K562 (cell line): ENCODE measurements around the gene ADGRL3. TPM values are rescaled to one million over a fixed set of nuclear protein-coding genes. Genes with fewer than 3 reads are reported as not detected.

Experiments used
- ATAC-seq: fragments of 200-7000 bp; cut with Tn5 transposase; 3 replicates; pipeline ENCODE4 v1.9.1; 2020; ENCODE audit warnings: moderate library complexity
- BruUV-seq: library from RNA; stranded (reverse); fragments of 400-500 nt; replicated peaks from 2 replicates; lab custom pipeline; 2021; lab: Mats Ljungman, UMichigan
- CTCF ChIA-PET: fragments of 300-600 bp; formaldehyde crosslinking; extraction: SDS; loops from one replicate; lab custom pipeline; 2021; ENCODE audit warnings: low intra/inter-chr PET ratio; lab: Yijun Ruan, JAX
- POLR2A ChIA-PET: fragments of 300-600, 350-650 bp; sonication (Branson Sonifier 250); formaldehyde crosslinking; extraction: SDS; loops from one replicate; lab custom pipeline; 2021; ENCODE audit warnings: antibody characterized with exemption, inconsistent platforms; lab: Yijun Ruan, JAX
- DNase-seq, 4 experiments: peaks; one replicate each; pipeline versions ENCODE4 v3.0.0 to v3.0.0-alpha.2; 2011 to 2018; ENCODE audit warnings: low spot score in 3 of 4, mixed read lengths in 3 of 4; ENCODE audit errors: extremely low read depth in 1 of 4
- FAIRE-seq: peaks from 2 replicates; lab custom pipeline; 2011; peaks lifted over from hg19 to GRCh38; lab: Jason Lieb, UNC
- H2AFZ ChIP-seq: 2 replicates; pipeline ENCODE4 v1.6.0; 2011; ENCODE audit warnings: low read depth, low read length, control low read depth, inconsistent platforms
- H3K27ac ChIP-seq: fragments of 200-600 bp; 3 replicates; pipeline ENCODE4 v1.8.0; 2011; ENCODE audit warnings: low read depth, mild to moderate bottlenecking, control low read depth, inconsistent platforms, low read length, moderate library complexity, mixed read lengths; ENCODE audit errors: extremely low read depth
- H3K27me3 ChIP-seq, 2 experiments: fragments of 300-600 bp in 1 of 2; 2 replicates in 1 of 2; 3 replicates in 1 of 2; pipeline versions ENCODE4 v1.6.0 to v1.8.0; 2011; ENCODE audit warnings: inconsistent platforms in 2 of 2, low read length in 2 of 2, mild to moderate bottlenecking in 1 of 2, mixed read lengths in 1 of 2, moderate library complexity in 1 of 2; ENCODE audit not compliant: control insufficient read depth in 2 of 2, insufficient read depth in 2 of 2
- H3K36me3 ChIP-seq: fragments of 300-600 bp; 3 replicates; pipeline ENCODE4 v1.8.0; 2011; ENCODE audit warnings: mild to moderate bottlenecking, low read length, inconsistent platforms; ENCODE audit not compliant: control insufficient read depth, insufficient read depth
- H3K4me1 ChIP-seq, 2 experiments: fragments of 200-600 bp in 1 of 2; replicated peaks in 1 of 2; 2 replicates in 1 of 2; 3 replicates in 1 of 2; pipeline versions ENCODE4 v1.5.1 to v1.8.0; 2011; ENCODE audit warnings: inconsistent platforms in 2 of 2, low read length in 2 of 2, mild to moderate bottlenecking in 1 of 2, mixed read lengths in 1 of 2, moderate library complexity in 1 of 2; ENCODE audit not compliant: control insufficient read depth in 2 of 2, insufficient read depth in 2 of 2
- H3K4me2 ChIP-seq: 2 replicates; pipeline ENCODE4 v1.6.1; 2011; ENCODE audit warnings: low read length, control low read depth, inconsistent platforms, mixed read lengths; ENCODE audit not compliant: insufficient read depth
- H3K4me3 ChIP-seq: fragments of 200-600 bp; sonication (generic), shearing (Covaris generic); 2 replicates; pipeline ENCODE4 v1.5.1; 2016; ENCODE audit warnings: control low read depth, inconsistent platforms
- H3K79me2 ChIP-seq: fragments of 200-600 bp; 3 replicates; pipeline ENCODE4 v1.8.0; 2011; ENCODE audit warnings: low read length, inconsistent platforms; ENCODE audit not compliant: control insufficient read depth, insufficient read depth
- H3K9ac ChIP-seq, 2 experiments: 2 replicates each; pipeline versions ENCODE4 v1.6.0 to v1.6.1; 2011; ENCODE audit warnings: low read depth in 2 of 2, low read length in 2 of 2, control low read depth in 1 of 2, inconsistent platforms in 1 of 2, mild to moderate bottlenecking in 1 of 2, mixed read lengths in 1 of 2; ENCODE audit not compliant: insufficient read depth in 1 of 2
- H3K9me1 ChIP-seq: one replicate; pipeline ENCODE4 v1.6.0; 2011; ENCODE audit warnings: inconsistent platforms, mild to moderate bottlenecking, low read length, moderate library complexity; ENCODE audit not compliant: control insufficient read depth, insufficient read depth
- H3K9me3 ChIP-seq: replicated peaks from 2 replicates; pipeline ENCODE4 v1.5.1; 2011; ENCODE audit warnings: low read depth, low read length, inconsistent platforms; ENCODE audit not compliant: control insufficient read depth, insufficient read depth
- H4K20me1 ChIP-seq: replicated peaks from 2 replicates; pipeline ENCODE4 v1.6.1; 2011; ENCODE audit warnings: low read length, inconsistent platforms, mixed read lengths; ENCODE audit not compliant: control insufficient read depth, insufficient read depth
- MEIS2 ChIP-seq: fragments of 450-650 bp; IDR thresholded peaks from 2 replicates; pipeline ENCODE4 v1.6.1; 2014; ENCODE audit warnings: mild to moderate bottlenecking; ENCODE audit not compliant: partially characterized antibody
- NBN ChIP-seq: fragments of 450-650 bp; IDR thresholded peaks from 2 replicates; pipeline ENCODE4 v1.6.1; 2016; ENCODE audit warnings: low read depth, mild to moderate bottlenecking
- NCOA1 ChIP-seq: fragments of 450-650 bp; IDR thresholded peaks from 2 replicates; pipeline ENCODE4 v1.6.1; 2016; ENCODE audit warnings: low read depth
- NCOA4 ChIP-seq: fragments of 450-650 bp; IDR thresholded peaks from 2 replicates; pipeline ENCODE4 v1.6.1; 2018; ENCODE audit warnings: mild to moderate bottlenecking; ENCODE audit not compliant: partially characterized antibody
- RFX1 ChIP-seq: fragments of 450-650 bp; IDR thresholded peaks from 2 replicates; pipeline ENCODE4 v1.6.1; 2016; ENCODE audit warnings: mild to moderate bottlenecking, moderate library complexity
- TARDBP ChIP-seq: fragments of 450-650 bp; IDR thresholded peaks from 2 replicates; pipeline ENCODE4 v1.6.1; 2016
- ZNF143 ChIP-seq: sonication (generic); formaldehyde crosslinking; IDR thresholded peaks from 2 replicates; pipeline ENCODE4 v1.9.0; 2022; ENCODE audit warnings: mild to moderate bottlenecking, missing genetic modification reagents
- ZNF644 ChIP-seq: fragments of 200-800 bp; sonication (Bioruptor generic); IDR thresholded peaks from 2 replicates; pipeline ENCODE4 v1.6.1; 2016; ENCODE audit warnings: low read depth, missing genetic modification characterization, missing compliant biosample characterization
- ZNF77 ChIP-seq: fragments of 250-450 bp; sonication (Bioruptor Pico); IDR thresholded peaks from 2 replicates; pipeline ENCODE4 v1.5.0; 2020
- WGBS: fragments of 100-300 bp; shearing (Covaris generic); methylation state at CpG from one replicate; pipeline ENCODE4 v1.1.6; 2016; ENCODE audit warnings: low coverage, mixed read lengths; ENCODE audit not compliant: insufficient coverage; ENCODE audit errors: missing lambda C conversion rate; 5-methylcytosine and 5-hydroxymethylcytosine counted together
- in situ Hi-C: fragments of 300-500 bp; cut with MboI; formaldehyde crosslinking; loops from 4 replicates; pipeline ENCODE4 v1.15.0; 2018; ENCODE audit warnings: inconsistent platforms, mixed read lengths
- intact Hi-C: fragments of 100-400 bp; cut with micrococcal nuclease; formaldehyde crosslinking; loops from 2 replicates; pipeline ENCODE4 v1.14.2; 2022
- polyA plus RNA-seq, 8 experiments: library from polyadenylated mRNA; depleted of rRNA in 4 of 8; stranded (reverse) in 5 of 8; unstranded in 3 of 8; fragments of >200 nt; fragmentation: Nextera tagmentation in 2 of 8; fragmentation: Illumina TruSeq in 1 of 8; extraction: Ambion mirVana in 2 of 8; extraction: Trizol in 1 of 8; gene quantifications; 2 replicates each; pipeline versions ENCODE4 v1.2.1 to v1.2.3, GENCODE V29; 2011 to 2014; ENCODE audit warnings: inconsistent platforms in 1 of 8, missing spikeins in 1 of 8
- total RNA-seq, 7 experiments: library from RNA; depleted of rRNA in 6 of 7; stranded (reverse); fragments of >200 nt in 6 of 7; fragmentation: Illumina TruSeq in 2 of 7; extraction: Trizol in 2 of 7; gene quantifications; 2 replicates each; pipeline versions ENCODE4 v1.2.1 to v1.2.3, GENCODE V29; 2011 to 2021; ENCODE audit warnings: low replicate concordance in 1 of 7

The ADGRL3 gene
- total and polyA plus RNA-seq, 9 of the 15 experiments (the other 6 are each of a cell fraction or from before 2014, with no cell fraction given) = 0.03 to 0.14 (median 0.04) TPM; not detected in 2

GRCh38 chr4:61521451-61521850, 321.3 kb downstream of the ADGRL3 start:
- no peaks in the 10 kb centered on the region for H3K4me1 ChIP-seq
- no peaks in the 10 kb centered on the region for H4K20me1 ChIP-seq
- 0% methylated on average over 1 of the region's 1 CpG for WGBS
- no peak for TF ChIP-seq NBN
- no peak for TF ChIP-seq NCOA4
- TF ChIP-seq TARDBP = no peak
- TF ChIP-seq, all 486 proteins: peak for 0
- intact Hi-C loops = no loop called here
- no peak for ATAC-seq
- ChIA-PET CTCF (no interaction called here), POLR2A (no interaction called here)
- no peaks in the 10 kb centered on the region for H3K36me3 ChIP-seq
- BruUV-seq = no TSS peak
- peaks cover 2% of the 10 kb centered on the region; the same call in 1 of the 2 replicates for H3K9me3 ChIP-seq
- no peak overlapping the region for H3K27ac ChIP-seq
- FAIRE-seq = no peak
- DNase-seq = no peak
- no peaks in the 10 kb centered on the region for H3K9me1 ChIP-seq
- H3K4me2 ChIP-seq = no peak overlapping the region
- H2AFZ ChIP-seq = no peak overlapping the region
- H3K27me3 ChIP-seq = no peaks in the 10 kb centered on the region
- no peaks in the 10 kb centered on the region for H3K79me2 ChIP-seq
- H3K9ac ChIP-seq = no peak overlapping the region
- no peak overlapping the region for H3K4me3 ChIP-seq
- in situ Hi-C loops = no loop called here

DNA sequence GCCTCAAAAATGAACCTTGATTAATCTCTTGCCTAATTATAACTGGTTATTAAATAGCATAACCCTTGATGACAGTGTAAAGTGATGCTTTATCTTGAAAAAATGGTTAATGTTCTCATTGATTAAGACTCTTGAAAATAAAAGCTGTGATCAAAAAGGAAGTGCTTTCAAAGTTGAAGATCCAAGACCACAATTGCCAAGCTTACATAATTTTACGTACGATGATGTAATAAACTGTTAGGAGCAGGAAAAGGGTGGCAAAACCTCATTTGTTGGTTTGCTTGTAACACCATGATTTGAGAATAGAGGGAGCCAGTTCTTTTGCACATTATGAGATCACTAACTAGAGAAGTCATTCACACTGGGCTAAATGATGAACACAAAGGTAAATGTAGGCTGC, 322.2 kb downstream of the ADGRL3 start:
- 4% methylated on average over 2 of the region's 2 CpGs for WGBS
- BruUV-seq = no TSS peak
- Histone ChIP-seq H2AFZ (no peak overlapping the region), H3K27me3 (no peaks in the 10 kb centered on the region), H3K4me3 (no peak overlapping the region), H3K79me2 (no peaks in the 10 kb centered on the region), H3K27ac (no peak overlapping the region), H3K36me3 (no peaks in the 10 kb centered on the region), H4K20me1 (no peaks in the 10 kb centered on the region), H3K9ac (no peak overlapping the region), H3K9me3 (peaks cover 2% of the 10 kb centered on the region; the same call in 1 of the 2 replicates), H3K4me2 (no peak overlapping the region), H3K4me1 (no peaks in the 10 kb centered on the region), H3K9me1 (no peaks in the 10 kb centered on the region)
- TF ChIP-seq ZNF77 (CRISPR knock-in tag) = no peak
- no peak for TF ChIP-seq RFX1
- no peak for TF ChIP-seq ZNF644 (tag)
- TF ChIP-seq ZNF143 (CRISPR knock-in tag) = no peak
- no peak for TF ChIP-seq MEIS2
- TF ChIP-seq NCOA1 = no peak
- CTCF ChIA-PET = no interaction called here
- FAIRE-seq (no peak), ATAC-seq (no peak), DNase-seq (no peak)
- POLR2A ChIA-PET = no interaction called here
- intact Hi-C loops (no loop called here), in situ Hi-C loops (no loop called here)
